Kidney (tissue), 14 donors: ENCODE results near the gene ISG15. TPM values are rescaled to one million over a fixed set of nuclear protein-coding genes. Genes with fewer than 3 reads are reported as not detected.
A peak's percentile ranks its signal among the peaks of the same experiment; 100 is the strongest.

Experiments
- DNase-seq, 5 donors: peaks; one replicate each; pipeline ENCODE4 v3.0.0-alpha.2; 2013 to 2020
- FAIRE-seq: peaks from 2 replicates; lab custom pipeline; 2012; peaks lifted over from hg19 to GRCh38; lab: Jason Lieb, UNC
- H3K27ac ChIP-seq, 2 donors: one replicate each; pipeline ENCODE4 v1.7.0; 2013; ENCODE audit warnings: low read depth in 2 of 2, low read length in 2 of 2, inconsistent platforms in 1 of 2
- H3K27me3 ChIP-seq: one replicate; pipeline ENCODE4 v1.7.1; 2013; ENCODE audit warnings: low read length, inconsistent platforms; ENCODE audit not compliant: control insufficient read depth, insufficient read depth
- H3K36me3 ChIP-seq, 3 donors: one replicate each; pipeline versions ENCODE4 v1.7.0 to v1.7.1; 2013; ENCODE audit warnings: low read length in 3 of 3, control low read depth in 1 of 3, inconsistent platforms in 1 of 3; ENCODE audit not compliant: insufficient read depth in 3 of 3, control insufficient read depth in 2 of 3
- H3K4me1 ChIP-seq, 3 donors: one replicate each; pipeline versions ENCODE4 v1.7.0 to v1.7.1; 2013; ENCODE audit warnings: low read length in 3 of 3, inconsistent platforms in 1 of 3, low read depth in 1 of 3; ENCODE audit not compliant: control insufficient read depth in 2 of 3, insufficient read depth in 2 of 3
- H3K4me3 ChIP-seq, 3 donors: one replicate each; pipeline versions ENCODE4 v1.7.0 to v1.8.1; 2013; ENCODE audit warnings: low read length in 3 of 3, control low read depth in 1 of 3, inconsistent platforms in 1 of 3
- H3K9ac ChIP-seq, 3 donors: one replicate each; pipeline versions ENCODE4 v1.7.0 to v1.7.1; 2013; ENCODE audit warnings: low read length in 3 of 3, control low read depth in 1 of 3, inconsistent platforms in 1 of 3
- H3K9me3 ChIP-seq, 3 donors: one replicate each; pipeline versions ENCODE4 v1.7.0 to v1.7.1; 2013; ENCODE audit warnings: low read length in 3 of 3, control low read depth in 1 of 3, inconsistent platforms in 1 of 3; ENCODE audit not compliant: control insufficient read depth in 2 of 3, insufficient read depth in 1 of 3
- intact Hi-C: fragments of 100-400 bp; cut with DNase I; formaldehyde crosslinking; loops from one replicate; pipeline ENCODE4 v1.11.1; 2022
- polyA plus RNA-seq: library from polyadenylated mRNA; stranded (reverse); fragments of 350-450 nt; fragmentation: Illumina TruSeq; extraction: RNeasy Lipid Tissue Mini Kit (QIAGEN cat#74804); gene quantifications from one replicate; pipeline ENCODE4 v1.2.3, GENCODE V29; 2014; ENCODE audit warnings: low read depth, low replicate concordance; ENCODE audit not compliant: insufficient read depth
- total RNA-seq: library from RNA; stranded (reverse); fragmentation: NEBNext Ultra II Directional; extraction: Animal tissue kit (Norgen Biotek cat#: 25700); gene quantifications from one replicate; pipeline ENCODE4 v1.2.1, GENCODE V29; 2021
- TF ChIP-seq, protein P1 (sequence below): IDR thresholded peaks from 3 replicates; pipeline ENCODE4 v1.5.1; 2012; ENCODE audit warnings: mild to moderate bottlenecking, moderate library complexity, borderline replicate concordance; ENCODE audit not compliant: insufficient read depth; ENCODE audit errors: extremely low read depth
- donor health status: control.
- donor health status: control.
- donor health status: control.
- donor health status: control.
- donor health status: control.
- donor health status: DM: yes; HTN: yes; CAD: no.
- donor health status: Normal renal cell carcinoma (clear cell type).

The ISG15 gene
- total and polyA plus RNA-seq, 2 donors from 2014 or later, result 23.9 to 65.9 TPM

- TF ChIP-seq, protein P1, sequence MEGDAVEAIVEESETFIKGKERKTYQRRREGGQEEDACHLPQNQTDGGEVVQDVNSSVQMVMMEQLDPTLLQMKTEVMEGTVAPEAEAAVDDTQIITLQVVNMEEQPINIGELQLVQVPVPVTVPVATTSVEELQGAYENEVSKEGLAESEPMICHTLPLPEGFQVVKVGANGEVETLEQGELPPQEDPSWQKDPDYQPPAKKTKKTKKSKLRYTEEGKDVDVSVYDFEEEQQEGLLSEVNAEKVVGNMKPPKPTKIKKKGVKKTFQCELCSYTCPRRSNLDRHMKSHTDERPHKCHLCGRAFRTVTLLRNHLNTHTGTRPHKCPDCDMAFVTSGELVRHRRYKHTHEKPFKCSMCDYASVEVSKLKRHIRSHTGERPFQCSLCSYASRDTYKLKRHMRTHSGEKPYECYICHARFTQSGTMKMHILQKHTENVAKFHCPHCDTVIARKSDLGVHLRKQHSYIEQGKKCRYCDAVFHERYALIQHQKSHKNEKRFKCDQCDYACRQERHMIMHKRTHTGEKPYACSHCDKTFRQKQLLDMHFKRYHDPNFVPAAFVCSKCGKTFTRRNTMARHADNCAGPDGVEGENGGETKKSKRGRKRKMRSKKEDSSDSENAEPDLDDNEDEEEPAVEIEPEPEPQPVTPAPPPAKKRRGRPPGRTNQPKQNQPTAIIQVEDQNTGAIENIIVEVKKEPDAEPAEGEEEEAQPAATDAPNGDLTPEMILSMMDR, result no peak
- no peaks in the 10 kb centered on the region for H3K9me3 ChIP-seq
- no peaks in the 10 kb centered on the region for H3K36me3 ChIP-seq
- H3K4me1 ChIP-seq, result peaks cover 0 to 7% (median 0%) of the 10 kb centered on the region in 3 donors
- intact Hi-C loops, result no loop called here
- FAIRE-seq (no peak), DNase-seq (peak in 2 of 5 donors; percentile 59 to 70)
- no peak overlapping the region for H3K4me3 ChIP-seq
- H3K27ac ChIP-seq, result no peak overlapping the region
- no peaks in the 10 kb centered on the region for H3K27me3 ChIP-seq
- H3K9ac ChIP-seq, result no peak overlapping the region
Measured at GRCh38 chr1:996851-997712, 16.2 kb upstream of the ISG15 start.

DNA sequence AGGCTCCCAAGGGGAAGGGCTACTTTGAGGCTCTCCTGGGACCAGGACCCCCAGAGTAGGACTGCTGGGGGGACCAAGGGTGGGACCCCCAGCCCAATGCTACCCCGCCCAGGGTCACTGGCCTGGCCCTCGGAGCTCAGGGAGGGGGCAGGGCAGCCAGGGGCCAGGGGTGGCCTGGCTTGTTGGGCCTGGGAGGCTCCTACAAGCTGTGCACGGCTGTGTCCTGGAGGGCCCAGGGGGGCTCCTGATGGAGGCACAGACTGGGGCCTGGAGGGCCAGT is 15.6 kb upstream of the ISG15 start:
- no peak for FAIRE-seq
- no peaks in the 10 kb centered on the region for H3K9me3 ChIP-seq
- intact Hi-C loops, result no loop called here
- H3K27ac ChIP-seq, result no peak overlapping the region
- no peaks in the 10 kb centered on the region for H3K27me3 ChIP-seq
- DNase-seq, result peak in 1 of 5 donors; percentile 79
- no peak overlapping the region for H3K4me3 ChIP-seq
- H3K4me1 ChIP-seq, result peaks cover 0 to 7% (median 0%) of the 10 kb centered on the region in 3 donors
- H3K36me3 ChIP-seq, result no peaks in the 10 kb centered on the region
- TF ChIP-seq, protein P1, result no peak
- H3K9ac ChIP-seq, result no peak overlapping the region

DNA sequence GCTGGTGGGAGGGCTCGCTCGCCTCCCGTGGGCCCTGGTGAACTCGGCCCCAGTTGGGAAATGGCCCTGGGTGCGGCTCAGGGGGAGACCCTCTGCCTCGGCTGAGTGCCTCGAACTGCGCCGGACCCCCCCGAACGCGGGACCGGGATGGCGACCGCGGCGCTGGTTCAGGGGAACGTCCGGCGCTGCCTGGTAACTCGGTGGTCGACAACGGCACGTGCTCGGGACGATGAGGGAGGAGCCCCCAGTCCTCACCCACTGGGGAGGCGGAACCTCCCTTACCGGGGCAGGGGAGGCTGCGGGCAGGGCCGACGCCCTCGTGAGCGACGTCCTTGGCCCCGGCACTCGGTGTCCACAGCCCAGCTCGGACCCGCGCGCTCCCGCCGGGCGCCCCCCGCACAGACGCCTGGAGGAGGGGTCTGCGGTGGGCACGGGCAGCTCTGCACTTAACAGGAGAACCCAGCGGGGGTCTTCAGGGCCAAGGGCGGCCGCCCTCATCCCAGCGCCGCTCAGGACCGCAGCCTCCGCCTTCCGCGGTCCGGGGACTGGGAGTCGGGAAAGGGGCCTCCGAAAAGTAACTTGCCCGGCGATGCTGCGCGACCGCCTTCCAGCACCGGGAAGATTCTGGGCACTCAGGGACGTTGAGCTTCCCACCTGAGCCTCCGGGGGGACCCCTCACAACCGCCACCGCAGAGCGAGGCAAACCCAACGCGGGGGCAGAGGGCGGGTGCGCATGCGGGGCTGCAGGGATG is 15.1 kb upstream of the ISG15 start:
- Histone ChIP-seq H3K27me3 (no peaks in the 10 kb centered on the region), H3K36me3 (no peaks in the 10 kb centered on the region), H3K27ac (no peak overlapping the region), H3K4me1 (peaks cover 0 to 7% (median 0%) of the 10 kb centered on the region in 3 donors), H3K9me3 (no peaks in the 10 kb centered on the region), H3K9ac (no peak overlapping the region), H3K4me3 (no peak overlapping the region)
- intact Hi-C loops, result no loop called here
- TF ChIP-seq, protein P1, result no peak
- no peak for FAIRE-seq
- DNase-seq, result peak; percentile 53 to 82 (median 67)
